Renal cortex interstitium (tissue), 11 donors: Measurements from ENCODE around the gene CXCR1. TPM values are rescaled to one million over a fixed set of nuclear protein-coding genes. Genes with fewer than 3 reads are reported as not detected.
A peak's percentile ranks its signal among the peaks of the same experiment; 100 is the strongest.

Source experiments
- DNase-seq, 11 donors: peaks; one replicate each; pipeline ENCODE4 v3.0.0-alpha.2; 2013; ENCODE audit warnings: low read depth in 9 of 11, low spot score in 4 of 11; ENCODE audit errors: extremely low read depth in 1 of 11
- polyA plus RNA-seq, 3 donors: library from polyadenylated mRNA; unstranded; fragments of 120-200 nt; gene quantifications; one replicate each; pipeline ENCODE4 v1.2.1, GENCODE V29; 2013; ENCODE audit not compliant: insufficient read length in 3 of 3

Gene CXCR1
- polyA plus RNA-seq, 3 donors, result 0.06 to 0.16 TPM; not detected in 1

GRCh38 chr2:218168635-218169462, 2.1 kb upstream of the CXCR1 start:
- peak in 8 of 11 donors; percentile 7 to 27 (median 16) for DNase-seq

DNA sequence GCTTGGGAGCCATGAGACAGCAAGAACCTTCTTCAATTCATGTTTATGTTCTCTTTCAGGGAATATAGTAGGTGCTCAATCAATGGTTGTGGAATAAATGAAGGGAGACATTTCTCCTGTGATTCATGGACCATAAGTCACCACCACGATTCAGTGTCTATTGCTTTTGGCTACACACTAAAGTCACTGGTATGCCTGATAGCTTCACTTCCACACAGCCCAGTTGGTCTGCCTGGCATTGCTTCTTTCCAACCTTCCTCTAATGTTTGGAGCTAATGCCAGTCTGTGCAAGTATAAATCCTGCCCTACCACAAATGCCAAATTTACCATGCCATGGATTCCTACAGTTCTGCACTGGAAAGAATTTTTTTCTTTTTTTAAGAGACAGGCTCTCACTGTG, 1.3 kb upstream of the CXCR1 start:
- no peak for DNase-seq

- no peak for DNase-seq
These were observed 3.9 kb downstream of the CXCR1 start for GRCh38 chr2:218162814-218163213.

DNA sequence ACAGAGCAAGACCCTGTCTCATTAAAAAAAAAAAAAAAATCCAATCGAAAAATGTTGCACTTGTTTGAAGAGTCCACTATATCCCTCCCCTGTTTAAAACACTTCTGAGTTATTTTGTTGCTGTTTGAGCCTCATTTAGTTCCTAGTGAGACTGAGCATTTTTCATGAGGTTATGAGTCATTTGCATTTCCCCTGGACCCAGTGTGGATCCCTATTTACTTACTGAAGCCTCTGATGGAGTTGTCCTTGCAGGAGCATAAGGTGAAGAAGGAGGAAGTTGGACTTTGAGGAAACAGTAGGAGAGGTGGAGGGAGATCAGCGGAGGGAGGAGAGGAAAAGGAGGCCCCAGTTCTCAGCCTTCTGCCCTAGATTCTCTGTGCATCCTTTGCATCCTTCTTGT, 5.1 kb downstream of the CXCR1 start:
- no peak for DNase-seq

- DNase-seq, result no peak
These were observed 10.7 kb downstream of the CXCR1 start for GRCh38 chr2:218155953-218156479.

- no peak for DNase-seq
These were observed 14.0 kb downstream of the CXCR1 start for GRCh38 chr2:218152777-218153176.

GRCh38 chr2:218152172-218152571, 14.6 kb downstream of the CXCR1 start:
- no peak for DNase-seq

DNA sequence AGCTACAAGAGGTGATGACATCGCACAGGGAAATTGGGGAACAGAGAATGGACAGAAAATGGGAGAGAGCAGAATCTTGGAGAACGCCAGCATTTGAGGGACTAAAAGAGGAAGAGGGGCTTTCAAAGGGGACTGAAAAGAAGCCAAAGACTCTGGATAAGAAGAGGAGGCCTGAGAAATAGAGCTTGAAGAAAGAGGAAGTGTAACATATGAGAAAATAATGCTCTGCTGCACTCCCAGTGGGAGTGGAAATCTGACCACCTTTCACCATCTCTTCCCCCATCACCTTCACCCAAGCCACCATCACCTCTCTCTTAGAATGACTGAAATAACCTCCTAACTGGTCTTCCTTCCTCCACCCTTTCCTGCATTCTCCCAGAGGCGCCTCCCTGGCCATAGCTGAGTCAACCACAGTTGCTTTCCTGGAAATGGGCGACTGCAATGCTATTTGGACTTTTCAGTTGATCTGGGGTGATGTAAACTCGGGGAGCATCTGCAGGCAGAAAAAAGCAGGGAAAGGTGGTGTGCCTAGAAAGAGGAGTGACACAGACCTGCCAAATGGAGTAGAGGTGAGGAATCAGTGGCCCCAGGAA, 16.8 kb downstream of the CXCR1 start:
- no peak for DNase-seq

- no peak for DNase-seq
These were observed 17.7 kb downstream of the CXCR1 start for GRCh38 chr2:218149098-218149497.

GRCh38 chr2:218146056-218146455, 20.7 kb downstream of the CXCR1 start:
- no peak for DNase-seq

DNA sequence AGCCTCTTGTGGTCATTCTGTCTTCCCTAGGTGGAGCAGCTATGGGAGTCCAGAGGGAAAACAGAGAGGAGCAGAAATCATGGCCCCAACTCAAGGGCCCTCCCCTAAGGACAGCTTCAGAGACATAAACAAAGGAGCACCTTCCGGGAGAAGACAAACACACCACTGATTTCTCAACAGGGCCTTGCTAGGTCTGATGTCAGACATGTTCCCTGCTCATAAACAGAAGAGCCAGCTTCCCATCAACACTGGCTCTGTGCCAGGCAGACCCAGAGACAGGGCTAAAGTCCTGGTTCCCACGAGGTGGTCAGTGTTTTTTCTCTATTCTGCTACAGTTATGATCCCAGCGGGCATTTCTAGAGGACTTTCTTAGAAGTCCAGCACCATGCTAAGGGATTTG, 21.6 kb downstream of the CXCR1 start:
- DNase-seq, result no peak

DNA sequence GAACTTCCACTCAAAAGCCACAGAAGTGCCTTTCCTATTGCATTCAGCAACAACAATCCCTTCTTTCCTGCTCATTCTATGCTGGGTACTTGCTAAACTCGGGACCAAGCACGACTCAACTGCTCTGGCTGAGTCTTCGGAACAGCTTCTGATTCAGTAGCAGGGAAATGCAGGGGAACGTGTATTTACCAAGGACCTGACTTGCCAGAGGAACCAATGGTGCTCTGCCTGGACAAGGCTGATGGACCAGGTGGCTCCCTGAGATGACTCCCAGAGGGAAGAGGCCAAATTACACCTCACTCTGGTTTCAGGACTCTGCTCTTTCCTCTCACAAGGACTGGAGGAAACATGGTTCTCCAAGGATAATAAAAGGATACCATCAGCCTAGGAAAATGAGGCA, 28.7 kb downstream of the CXCR1 start:
- DNase-seq, result no peak

GRCh38 chr2:218137514-218137913, 29.2 kb downstream of the CXCR1 start:
- DNase-seq, result no peak

DNA sequence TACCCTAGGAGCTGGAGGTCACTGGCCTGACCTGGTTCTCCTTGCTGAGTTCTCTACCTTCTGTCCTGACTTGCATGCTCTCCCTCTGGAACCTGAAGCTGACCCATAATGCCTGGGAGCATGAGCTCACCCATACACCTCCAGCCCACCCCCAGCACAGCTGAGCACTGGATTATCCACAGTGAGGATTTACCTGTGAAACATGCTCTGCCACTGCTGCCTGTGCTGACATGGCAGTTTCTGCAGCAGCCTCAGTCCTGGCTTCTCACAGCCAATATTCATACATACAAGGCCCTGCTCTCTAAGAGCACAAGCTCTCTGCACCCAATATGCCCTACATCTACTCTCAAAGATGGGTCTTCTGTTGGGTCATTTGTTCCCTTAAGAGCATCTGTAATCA, 35.9 kb downstream of the CXCR1 start:
- DNase-seq, result no peak

- no peak for DNase-seq
These were observed 36.4 kb downstream of the CXCR1 start for GRCh38 chr2:218130377-218130776.

DNA sequence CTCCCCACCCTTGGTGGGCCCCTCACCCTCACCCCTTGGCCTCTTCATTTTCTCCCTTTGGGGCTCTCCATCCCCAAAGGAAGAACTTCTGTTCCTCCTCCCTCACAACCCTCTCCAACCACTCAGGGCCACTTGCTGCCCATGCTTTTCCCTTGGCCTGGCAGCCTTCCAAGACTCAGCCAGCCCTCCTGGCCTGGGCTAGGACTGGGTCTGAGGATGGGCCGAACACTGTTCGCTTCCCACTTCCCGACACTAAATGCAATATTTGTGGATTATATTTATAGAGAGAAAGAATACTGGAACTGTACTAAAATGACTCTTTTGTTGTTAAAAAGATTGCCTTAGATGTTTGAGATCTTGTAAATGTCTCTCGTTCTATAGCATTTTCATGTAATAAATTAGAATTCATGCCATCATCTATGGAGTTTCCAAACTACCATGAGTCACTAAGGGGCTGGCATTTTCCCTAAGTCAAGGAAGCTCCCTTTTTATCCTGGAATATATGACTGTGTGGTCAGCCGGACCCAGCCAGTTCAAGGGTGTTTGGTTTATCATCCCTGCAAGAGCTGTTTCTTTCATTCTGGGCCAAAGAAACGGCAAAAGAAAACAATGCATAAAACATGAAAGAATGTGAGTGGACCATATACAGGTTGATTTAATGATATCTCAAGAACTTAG, 37.2 kb downstream of the CXCR1 start:
- DNase-seq, result no peak

DNA sequence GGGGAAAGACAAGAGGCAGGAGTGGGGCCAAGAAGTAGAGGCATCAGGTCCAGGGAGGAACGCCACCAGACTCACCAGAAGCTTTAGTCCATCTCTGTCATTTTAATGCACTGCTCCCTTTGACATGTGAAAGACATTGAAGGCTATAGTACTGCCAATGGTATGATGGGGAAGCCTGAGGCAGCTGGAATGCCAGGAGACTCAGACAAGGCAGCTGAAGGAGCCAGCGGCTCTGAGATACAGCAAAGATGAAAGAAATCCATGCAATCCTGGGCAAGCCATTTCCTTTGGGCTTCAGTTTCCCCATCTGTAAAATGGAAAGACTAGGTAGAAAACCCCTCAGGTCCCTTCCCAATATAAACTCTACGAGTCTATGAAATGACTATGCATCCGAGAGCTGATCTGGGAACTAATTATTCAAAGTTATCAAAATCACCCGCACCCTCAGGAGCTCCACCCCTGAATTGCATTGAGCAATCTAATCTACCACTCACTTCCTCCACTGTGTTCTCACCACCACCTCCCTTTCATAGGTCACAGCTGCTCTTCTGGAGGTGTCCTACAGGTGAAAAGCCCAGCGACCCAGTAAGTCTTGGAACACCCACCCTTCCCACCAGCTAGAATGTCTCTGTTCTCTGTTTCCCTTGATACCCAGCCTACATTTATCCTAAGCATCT, 37.8 kb downstream of the CXCR1 start:
- DNase-seq, result no peak

GRCh38 chr2:218127929-218128455, 38.8 kb downstream of the CXCR1 start:
- DNase-seq, result no peak

- no peak for DNase-seq
These were observed 41.1 kb downstream of the CXCR1 start, which contains the start of gene CXCR2 for GRCh38 chr2:218125626-218126080. Gene CXCR2, plus strand, starts transcription at chr2:218126028. Its CDS starts 8,774 bp downstream, at chr2:218134802.
